Measurements from ENCODE around the gene LSM11. TPM values are rescaled to one million over a fixed set of nuclear protein-coding genes. Genes with fewer than 3 reads are reported as not detected.

The LSM11 gene
- total RNA-seq, 1 experiment from 2014 or later, result 1.6 TPM

GRCh38 chr5:157744051-157745011 lies 819 bp downstream of the LSM11 start:
- Histone ChIP-seq H3K36me3 (ENCODE audit: control insufficient read depth, insufficient read depth, low read length) (no peaks in the 10 kb centered on the region; the same call in 1 of the 2 replicates), H3K9me3 (ENCODE audit: control insufficient read depth, insufficient read depth, low read depth, low read length) (no peaks in the 10 kb centered on the region), H3K27ac (ENCODE audit: low read length) (peak overlapping the region; percentile 35; the same call in 1 of the 2 replicates), H3K27me3 (ENCODE audit: control insufficient read depth, insufficient read depth, low read length) (no peaks in the 10 kb centered on the region), H3K4me1 (ENCODE audit: control insufficient read depth, insufficient read depth, low read length) (peaks cover 9% of the 10 kb centered on the region), H3K4me3 (ENCODE audit: low read depth in 2 of 2, low read length in 2 of 2) (peak overlapping the region; percentile 61 to 70)
- TF ChIP-seq SIN3A (IDR thresholded peaks at IDR 0.05; ENCODE audit: borderline replicate concordance, insufficient read depth, low read depth, low read length), result no peak
- TF ChIP-seq TCF7L2 (IDR thresholded peaks at IDR 0.05; ENCODE audit: low read depth, low read length), result no peak
- ATAC-seq (peak; percentile 33), DNase-seq (ENCODE audit: low read depth, low spot score) (no peak)
- in situ Hi-C loops (cut with HindIII; ENCODE audit: low pct_unique_long_range_greater_than_20kb, low sequenced_read_pairs) (no loop called here), intact Hi-C loops (cut with micrococcal nuclease; ENCODE audit: unreplicated experiment) (loop anchor here (5.0 to 10.0 kb wide), 2 partner anchors 417 to 600 kb away; partner anchors contain the start of gene MED7)
- no TSS peak for BruUV-seq (replicated peaks)
- ChIA-PET POLR2A (no interaction called here), CTCF (interaction anchor here (0.6 to 1.8 kb wide), 3 partner anchors 76 to 755 kb away, joined by 5 to 10 read pairs (median 8); no protein-coding TSS in a partner anchor)

DNA sequence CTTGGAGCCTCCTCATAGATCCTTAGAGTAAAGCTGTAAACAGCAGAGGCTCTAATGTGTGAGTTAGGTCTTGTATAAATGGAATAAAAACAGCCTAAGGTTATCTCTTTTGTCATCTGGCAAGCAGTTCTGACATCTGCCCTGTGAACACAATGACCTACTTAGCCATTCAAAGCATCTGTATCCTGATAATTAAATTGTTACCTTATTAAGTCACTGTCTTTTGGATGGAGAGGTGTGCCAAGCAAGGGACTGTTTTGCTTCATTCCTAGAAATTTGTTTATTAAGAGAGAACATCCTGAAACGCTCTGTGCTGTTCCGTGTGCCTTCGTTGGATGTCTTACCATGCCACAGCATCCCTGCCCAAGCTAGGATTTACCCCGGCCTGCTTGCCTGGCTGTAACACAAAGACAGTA lies 1.5 kb downstream of the LSM11 start:
- H3K36me3 ChIP-seq (ENCODE audit: control insufficient read depth, insufficient read depth, low read length), result no peaks in the 10 kb centered on the region
- H3K27me3 ChIP-seq (ENCODE audit: control insufficient read depth, insufficient read depth, low read length), result no peaks in the 10 kb centered on the region
- ChIA-PET CTCF (no interaction called here), POLR2A (no interaction called here)
- TF ChIP-seq POLR2AphosphoS5 (IDR thresholded peaks at IDR 0.05; ENCODE audit: low read depth, low read length) (no peak), CTCF (IDR thresholded peaks at IDR 0.05) (no peak), SIN3A (IDR thresholded peaks at IDR 0.05; ENCODE audit: borderline replicate concordance, insufficient read depth, low read depth, low read length) (no peak), TCF7L2 (IDR thresholded peaks at IDR 0.05; ENCODE audit: low read depth, low read length) (no peak)
- TF ChIP-seq, protein P1, sequence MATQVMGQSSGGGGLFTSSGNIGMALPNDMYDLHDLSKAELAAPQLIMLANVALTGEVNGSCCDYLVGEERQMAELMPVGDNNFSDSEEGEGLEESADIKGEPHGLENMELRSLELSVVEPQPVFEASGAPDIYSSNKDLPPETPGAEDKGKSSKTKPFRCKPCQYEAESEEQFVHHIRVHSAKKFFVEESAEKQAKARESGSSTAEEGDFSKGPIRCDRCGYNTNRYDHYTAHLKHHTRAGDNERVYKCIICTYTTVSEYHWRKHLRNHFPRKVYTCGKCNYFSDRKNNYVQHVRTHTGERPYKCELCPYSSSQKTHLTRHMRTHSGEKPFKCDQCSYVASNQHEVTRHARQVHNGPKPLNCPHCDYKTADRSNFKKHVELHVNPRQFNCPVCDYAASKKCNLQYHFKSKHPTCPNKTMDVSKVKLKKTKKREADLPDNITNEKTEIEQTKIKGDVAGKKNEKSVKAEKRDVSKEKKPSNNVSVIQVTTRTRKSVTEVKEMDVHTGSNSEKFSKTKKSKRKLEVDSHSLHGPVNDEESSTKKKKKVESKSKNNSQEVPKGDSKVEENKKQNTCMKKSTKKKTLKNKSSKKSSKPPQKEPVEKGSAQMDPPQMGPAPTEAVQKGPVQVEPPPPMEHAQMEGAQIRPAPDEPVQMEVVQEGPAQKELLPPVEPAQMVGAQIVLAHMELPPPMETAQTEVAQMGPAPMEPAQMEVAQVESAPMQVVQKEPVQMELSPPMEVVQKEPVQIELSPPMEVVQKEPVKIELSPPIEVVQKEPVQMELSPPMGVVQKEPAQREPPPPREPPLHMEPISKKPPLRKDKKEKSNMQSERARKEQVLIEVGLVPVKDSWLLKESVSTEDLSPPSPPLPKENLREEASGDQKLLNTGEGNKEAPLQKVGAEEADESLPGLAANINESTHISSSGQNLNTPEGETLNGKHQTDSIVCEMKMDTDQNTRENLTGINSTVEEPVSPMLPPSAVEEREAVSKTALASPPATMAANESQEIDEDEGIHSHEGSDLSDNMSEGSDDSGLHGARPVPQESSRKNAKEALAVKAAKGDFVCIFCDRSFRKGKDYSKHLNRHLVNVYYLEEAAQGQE (IDR thresholded peaks at IDR 0.05; ENCODE audit: insufficient read depth in 1 of 2, low read depth in 2 of 2, low read length in 1 of 2), result no peak
- BruUV-seq (replicated peaks), result no TSS peak
- no peak overlapping the region for H3K27ac ChIP-seq (ENCODE audit: low read length)
- no peak for ATAC-seq
- intact Hi-C loops (cut with micrococcal nuclease; ENCODE audit: unreplicated experiment), result loop anchor here (10.0 kb wide), 1 partner anchor 600 kb away; the partner anchor contains the start of gene MED7
- H3K9me3 ChIP-seq (ENCODE audit: control insufficient read depth, insufficient read depth, low read depth, low read length), result no peaks in the 10 kb centered on the region
- in situ Hi-C loops (cut with HindIII; ENCODE audit: low pct_unique_long_range_greater_than_20kb, low sequenced_read_pairs), result no loop called here
- no peak for DNase-seq (ENCODE audit: low read depth, low spot score)
- H3K4me1 ChIP-seq (ENCODE audit: control insufficient read depth, insufficient read depth, low read length), result peaks cover 9% of the 10 kb centered on the region
- no peak overlapping the region; a peak in 1 of 4 replicates for H3K4me3 ChIP-seq (ENCODE audit: low read depth in 2 of 2, low read length in 2 of 2)

Data from Panc1 (cell line).